ENCODE results near the gene GMFB. TPM values are rescaled to one million over a fixed set of nuclear protein-coding genes. Genes with fewer than 3 reads are reported as not detected.

The GMFB gene
- total RNA-seq, 1 donor from 2014 or later: 71.9 TPM

- no peaks in the 10 kb centered on the region for H3K36me3 ChIP-seq (ENCODE audit: control insufficient read depth, insufficient read depth, low read length)
Measured at GRCh38 chr14:54532111-54533012, 43.6 kb upstream of the GMFB start.

GRCh38 chr14:54529811-54530210, 41.0 kb upstream of the GMFB start:
- Histone ChIP-seq H3K27me3 (ENCODE audit: control insufficient read depth, insufficient read depth, low read length) (no peaks in the 10 kb centered on the region), H3K36me3 (ENCODE audit: control insufficient read depth, insufficient read depth, low read length) (no peaks in the 10 kb centered on the region), H3K4me3 (ENCODE audit: low read depth, low read length) (no peak overlapping the region)
- DNase-seq (ENCODE audit: low read depth): no peak
- TF ChIP-seq CTCF (IDR thresholded peaks at IDR 0.05; ENCODE audit: insufficient read depth, low read length, poor library complexity, severe bottlenecking): no peak

More at GRCh38 chr14:54532111-54533012, 43.6 kb upstream of the GMFB start:
- H3K4me3 ChIP-seq (ENCODE audit: low read depth, low read length): no peak overlapping the region
- H3K27me3 ChIP-seq (ENCODE audit: control insufficient read depth, insufficient read depth, low read length): no peaks in the 10 kb centered on the region
- no peak for DNase-seq (ENCODE audit: low read depth)
- no peak for TF ChIP-seq CTCF (IDR thresholded peaks at IDR 0.05; ENCODE audit: insufficient read depth, low read length, poor library complexity, severe bottlenecking)

GRCh38 chr14:54528973-54529372, 40.2 kb upstream of the GMFB start:
- H3K36me3 ChIP-seq (ENCODE audit: control insufficient read depth, insufficient read depth, low read length): no peaks in the 10 kb centered on the region
- DNase-seq (ENCODE audit: low read depth): no peak
- TF ChIP-seq CTCF (IDR thresholded peaks at IDR 0.05; ENCODE audit: insufficient read depth, low read length, poor library complexity, severe bottlenecking): no peak
- H3K4me3 ChIP-seq (ENCODE audit: low read depth, low read length): no peak overlapping the region
- H3K27me3 ChIP-seq (ENCODE audit: control insufficient read depth, insufficient read depth, low read length): no peaks in the 10 kb centered on the region

DNA sequence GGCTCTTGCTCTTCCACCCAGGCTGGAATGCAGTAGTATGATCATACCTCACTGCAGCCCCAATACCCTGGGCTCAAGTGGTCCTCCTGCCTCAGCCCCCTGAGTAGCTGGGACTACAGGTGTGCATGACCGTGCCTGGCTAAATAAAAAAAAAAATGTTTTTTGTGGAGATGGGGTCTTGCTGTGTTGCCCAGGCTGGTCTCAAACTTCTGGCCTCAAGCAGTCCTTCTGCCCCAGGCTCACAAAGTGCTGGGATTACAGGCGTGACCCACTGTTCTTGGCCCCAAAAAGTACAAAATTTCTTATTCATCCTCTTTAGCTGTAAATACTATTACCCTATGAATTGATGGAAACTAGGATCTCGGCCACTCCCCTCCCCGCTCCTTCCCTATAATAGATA, 35.6 kb upstream of the GMFB start:
- no peak for DNase-seq (ENCODE audit: low read depth)
- no peaks in the 10 kb centered on the region for H3K27me3 ChIP-seq (ENCODE audit: control insufficient read depth, insufficient read depth, low read length)
- H3K4me3 ChIP-seq (ENCODE audit: low read depth, low read length): no peak overlapping the region
- no peaks in the 10 kb centered on the region for H3K36me3 ChIP-seq (ENCODE audit: control insufficient read depth, insufficient read depth, low read length)
- no peak for TF ChIP-seq CTCF (IDR thresholded peaks at IDR 0.05; ENCODE audit: insufficient read depth, low read length, poor library complexity, severe bottlenecking)

- H3K27me3 ChIP-seq (ENCODE audit: control insufficient read depth, insufficient read depth, low read length): no peaks in the 10 kb centered on the region
- no peaks in the 10 kb centered on the region for H3K36me3 ChIP-seq (ENCODE audit: control insufficient read depth, insufficient read depth, low read length)
- TF ChIP-seq CTCF (IDR thresholded peaks at IDR 0.05; ENCODE audit: insufficient read depth, low read length, poor library complexity, severe bottlenecking): no peak
Measured at GRCh38 chr14:54516709-54517108, 27.9 kb upstream of the GMFB start.

More at GRCh38 chr14:54516709-54517108, 27.9 kb upstream of the GMFB start:
- no peak for DNase-seq (ENCODE audit: low read depth)
- H3K4me3 ChIP-seq (ENCODE audit: low read depth, low read length): no peak overlapping the region
